ENCODE results near the gene NMU. TPM values are rescaled to one million over a fixed set of nuclear protein-coding genes. Genes with fewer than 3 reads are reported as not detected.

Gene NMU
- total RNA-seq, 2 donors from 2014 or later: not detected

DNA sequence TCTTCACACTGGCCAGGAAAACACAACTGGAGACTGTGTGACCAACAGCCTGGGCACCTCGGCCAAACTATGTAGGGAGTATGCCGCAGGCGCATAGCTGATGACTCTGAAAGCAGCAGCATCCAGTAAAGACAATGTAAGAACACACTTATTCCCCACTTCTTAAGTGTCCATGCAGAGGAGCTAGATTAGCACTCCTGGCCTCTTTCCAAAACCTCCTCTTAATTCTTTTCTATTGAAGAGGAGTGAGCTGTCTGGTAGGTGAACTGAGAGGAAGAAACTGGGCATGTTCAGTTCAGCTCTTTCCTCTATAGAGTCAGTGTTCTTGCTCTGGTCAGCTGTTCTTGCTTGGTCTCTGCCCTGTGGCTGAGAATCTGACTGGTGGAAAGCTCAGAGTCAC lies 21.1 kb downstream of the NMU start:
- no peak for ATAC-seq
- TF ChIP-seq, protein P1, sequence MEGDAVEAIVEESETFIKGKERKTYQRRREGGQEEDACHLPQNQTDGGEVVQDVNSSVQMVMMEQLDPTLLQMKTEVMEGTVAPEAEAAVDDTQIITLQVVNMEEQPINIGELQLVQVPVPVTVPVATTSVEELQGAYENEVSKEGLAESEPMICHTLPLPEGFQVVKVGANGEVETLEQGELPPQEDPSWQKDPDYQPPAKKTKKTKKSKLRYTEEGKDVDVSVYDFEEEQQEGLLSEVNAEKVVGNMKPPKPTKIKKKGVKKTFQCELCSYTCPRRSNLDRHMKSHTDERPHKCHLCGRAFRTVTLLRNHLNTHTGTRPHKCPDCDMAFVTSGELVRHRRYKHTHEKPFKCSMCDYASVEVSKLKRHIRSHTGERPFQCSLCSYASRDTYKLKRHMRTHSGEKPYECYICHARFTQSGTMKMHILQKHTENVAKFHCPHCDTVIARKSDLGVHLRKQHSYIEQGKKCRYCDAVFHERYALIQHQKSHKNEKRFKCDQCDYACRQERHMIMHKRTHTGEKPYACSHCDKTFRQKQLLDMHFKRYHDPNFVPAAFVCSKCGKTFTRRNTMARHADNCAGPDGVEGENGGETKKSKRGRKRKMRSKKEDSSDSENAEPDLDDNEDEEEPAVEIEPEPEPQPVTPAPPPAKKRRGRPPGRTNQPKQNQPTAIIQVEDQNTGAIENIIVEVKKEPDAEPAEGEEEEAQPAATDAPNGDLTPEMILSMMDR (IDR thresholded peaks at IDR 0.05): no peak
- no peak for TF ChIP-seq POLR2A (IDR thresholded peaks at IDR 0.05)
- intact Hi-C loops (cut with DNase I): no loop called here
- Histone ChIP-seq H3K4me1 (no peaks in the 10 kb centered on the region), H3K27ac (no peak overlapping the region), H3K9me3 (no peaks in the 10 kb centered on the region), H3K27me3 (no peaks in the 10 kb centered on the region), H3K36me3 (replicated peaks in 1 of 2; ENCODE audit: insufficient read depth in 1 of 2, low read depth in 2 of 2) (no peaks in the 10 kb centered on the region), H3K4me3 (no peak overlapping the region)
- 83 to 85% methylated on average over 3 of the region's 3 CpGs for WGBS, 2 donors
- no peak for DNase-seq

DNA sequence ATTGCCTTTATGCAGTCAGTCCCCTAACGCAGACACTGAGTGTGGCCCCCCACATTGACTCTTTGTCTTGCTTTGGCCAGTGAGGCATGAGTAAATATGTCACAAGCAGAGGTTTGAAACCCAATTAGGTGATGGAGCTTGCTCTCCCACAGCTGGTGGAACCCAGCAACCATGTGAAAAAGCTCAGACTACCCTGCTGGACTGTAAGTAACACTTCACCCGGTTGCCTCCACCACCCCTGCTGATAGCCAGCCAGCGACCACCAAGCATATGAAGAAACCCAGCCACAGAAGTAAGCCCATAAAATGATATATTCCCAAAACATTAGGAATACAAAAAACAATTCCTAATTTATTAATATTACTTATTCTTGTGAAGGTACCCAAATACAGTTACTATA lies 22.5 kb downstream of the NMU start:
- WGBS, 2 donors: 71 to 83% methylated on average over 3 of the region's 3 CpGs
- ATAC-seq: no peak
- TF ChIP-seq, protein P1 (IDR thresholded peaks at IDR 0.05): no peak
- no peak for TF ChIP-seq POLR2A (IDR thresholded peaks at IDR 0.05)

GRCh38 chr4:55612341-55612740 lies 23.8 kb downstream of the NMU start:
- intact Hi-C loops (cut with DNase I): no loop called here
- 65 to 75% methylated on average over 3 of the region's 3 CpGs for WGBS, 2 donors
- no peaks in the 10 kb centered on the region for H3K36me3 ChIP-seq (replicated peaks in 1 of 2; ENCODE audit: insufficient read depth in 1 of 2, low read depth in 2 of 2)
- H3K4me3 ChIP-seq: no peak overlapping the region
- no peak overlapping the region for H3K27ac ChIP-seq
- H3K9me3 ChIP-seq: no peaks in the 10 kb centered on the region
- H3K4me1 ChIP-seq: no peaks in the 10 kb centered on the region
- DNase-seq: no peak
- TF ChIP-seq, protein P1 (IDR thresholded peaks at IDR 0.05): no peak
- TF ChIP-seq POLR2A (IDR thresholded peaks at IDR 0.05): no peak
- no peak for ATAC-seq
- no peaks in the 10 kb centered on the region for H3K27me3 ChIP-seq

More for the DNA sequence above, 22.5 kb downstream of the NMU start:
- Histone ChIP-seq H3K4me3 (no peak overlapping the region), H3K36me3 (replicated peaks in 1 of 2; ENCODE audit: insufficient read depth in 1 of 2, low read depth in 2 of 2) (no peaks in the 10 kb centered on the region), H3K27ac (no peak overlapping the region), H3K27me3 (no peaks in the 10 kb centered on the region), H3K9me3 (no peaks in the 10 kb centered on the region), H3K4me1 (no peaks in the 10 kb centered on the region)
- DNase-seq: no peak
- intact Hi-C loops (cut with DNase I): no loop called here

- 86 to 93% methylated on average over 3 of the region's 3 CpGs for WGBS, 2 donors
- H3K27me3 ChIP-seq: no peaks in the 10 kb centered on the region
- H3K4me3 ChIP-seq: no peak overlapping the region
- H3K4me1 ChIP-seq: no peaks in the 10 kb centered on the region
- DNase-seq (no peak), ATAC-seq (no peak)
- intact Hi-C loops (cut with DNase I): no loop called here
- H3K27ac ChIP-seq: no peak overlapping the region
- TF ChIP-seq, protein P1 (IDR thresholded peaks at IDR 0.05): no peak
- no peak for TF ChIP-seq POLR2A (IDR thresholded peaks at IDR 0.05)
- no peaks in the 10 kb centered on the region for H3K36me3 ChIP-seq (replicated peaks in 1 of 2; ENCODE audit: insufficient read depth in 1 of 2, low read depth in 2 of 2)
- no peaks in the 10 kb centered on the region for H3K9me3 ChIP-seq
Measured at GRCh38 chr4:55611358-55612059, 24.6 kb downstream of the NMU start.

DNA sequence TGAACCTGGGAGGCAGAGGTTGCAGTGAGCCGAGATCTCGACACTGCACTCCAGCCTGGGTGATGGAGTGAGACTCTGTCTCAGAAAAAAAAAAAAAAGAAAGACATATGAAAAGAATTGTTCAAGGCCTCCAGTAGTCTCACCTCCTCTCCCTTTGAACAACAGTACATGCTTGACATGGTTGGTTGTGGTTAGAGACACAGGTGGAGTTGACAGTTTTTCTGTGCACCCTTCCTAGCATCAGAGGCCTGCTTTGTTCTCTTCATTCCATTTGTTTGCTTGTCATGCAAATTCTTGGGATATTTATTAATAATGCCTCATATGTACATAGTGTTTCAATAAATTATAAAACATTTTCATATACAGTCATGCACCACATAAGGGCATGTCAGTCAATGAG lies 25.7 kb downstream of the NMU start:
- ATAC-seq: no peak

More for the DNA sequence above, 25.7 kb downstream of the NMU start:
- no peak for DNase-seq
- no peaks in the 10 kb centered on the region for H3K9me3 ChIP-seq
- H3K4me3 ChIP-seq: no peak overlapping the region
- WGBS, 2 donors: 82 to 95% methylated on average over 2 of the region's 2 CpGs
- H3K36me3 ChIP-seq (replicated peaks in 1 of 2; ENCODE audit: insufficient read depth in 1 of 2, low read depth in 2 of 2): no peaks in the 10 kb centered on the region
- TF ChIP-seq, protein P1 (IDR thresholded peaks at IDR 0.05): no peak
- no peak for TF ChIP-seq POLR2A (IDR thresholded peaks at IDR 0.05)
- intact Hi-C loops (cut with DNase I): no loop called here
- no peaks in the 10 kb centered on the region for H3K27me3 ChIP-seq
- H3K4me1 ChIP-seq: no peaks in the 10 kb centered on the region
- H3K27ac ChIP-seq: no peak overlapping the region
